HG02759 (cell line): ENCODE measurements around the gene PGAP6.
"Not testable (repeated sequence)": the region's sequence is repeated elsewhere in the genome, so short reads cannot be mapped to it uniquely, and the experiment has no call there.

Source experiments
- ATAC-seq: cut with Tn5 transposase; IDR thresholded peaks from one replicate; pipeline ENCODE4 v1.9.1; 2021; ENCODE audit warnings: mild to moderate bottlenecking, moderate library complexity; ENCODE audit not compliant: unreplicated experiment

The PGAP6 gene

GRCh38 chr16:401468-402348, 19.9 kb upstream of the PGAP6 start, which contains the start of gene DECR2:
DECR2 (plus strand) TSS chr16:401885; CDS start chr16:401964, 79 bp downstream.
- peak; percentile 72 for ATAC-seq

- ATAC-seq: no peak
Measured at GRCh38 chr16:400061-400591, 18.3 kb upstream of the PGAP6 start.

GRCh38 chr16:399340-400019, 17.7 kb upstream of the PGAP6 start:
- ATAC-seq: no peak

GRCh38 chr16:398561-399339, 17.0 kb upstream of the PGAP6 start:
- ATAC-seq: no peak

GRCh38 chr16:397736-398332, 16.1 kb upstream of the PGAP6 start:
- ATAC-seq: no peak

GRCh38 chr16:397135-397661, 15.4 kb upstream of the PGAP6 start, which contains the start of gene NME4:
NME4 (plus strand) TSS chr16:397199; CDS start chr16:397223, 24 bp downstream.
- no peak for ATAC-seq

- no peak for ATAC-seq
Measured at GRCh38 chr16:396605-397004, 14.8 kb upstream of the PGAP6 start.

GRCh38 chr16:396199-396598, 14.4 kb upstream of the PGAP6 start:
- no peak for ATAC-seq

- ATAC-seq: no peak
Measured at GRCh38 chr16:392450-393030, 10.8 kb upstream of the PGAP6 start.

GRCh38 chr16:391885-392335, 10.1 kb upstream of the PGAP6 start:
- ATAC-seq: no peak

- no peak for ATAC-seq
Measured at GRCh38 chr16:389352-389751, 7.6 kb upstream of the PGAP6 start.

GRCh38 chr16:387761-388666, 6.2 kb upstream of the PGAP6 start:
- not testable (repeated sequence) for ATAC-seq

GRCh38 chr16:386641-387156, 4.9 kb upstream of the PGAP6 start:
- no peak for ATAC-seq

- ATAC-seq: no peak
Measured at GRCh38 chr16:383326-384051, 1.7 kb upstream of the PGAP6 start.

GRCh38 chr16:381012-381788, 578 bp downstream of the PGAP6 start:
- peak; percentile 31 for ATAC-seq

GRCh38 chr16:380762-381011, 1.1 kb downstream of the PGAP6 start:
- peak; percentile 5 for ATAC-seq

GRCh38 chr16:379961-380761, 1.6 kb downstream of the PGAP6 start:
- no peak for ATAC-seq
